Ovary (tissue), 9 donors: Measurements from ENCODE around the gene ERICH6. TPM values are rescaled to one million over a fixed set of nuclear protein-coding genes. Genes with fewer than 3 reads are reported as not detected.
"Not testable (repeated sequence)": the region's sequence is repeated elsewhere in the genome, so short reads cannot be mapped to it uniquely, and the experiment has no call there.

Experiments
- DNase-seq, 5 donors: peaks; one replicate each; pipeline ENCODE4 v3.0.0-alpha.2; 2019 to 2020
- H3K27ac ChIP-seq, 2 donors: fragments of 200-600 bp; one replicate each; pipeline versions ENCODE4 v1.5.1 to v1.8.0; 2019 to 2022
- H3K27me3 ChIP-seq: fragments of 200-600 bp; one replicate; pipeline ENCODE4 v1.8.0; 2022
- H3K36me3 ChIP-seq: fragments of 200-600 bp; sonication (generic); one replicate; pipeline ENCODE4 v1.5.1; 2019
- H3K4me1 ChIP-seq: one replicate; pipeline ENCODE4 v1.8.1; 2013; ENCODE audit warnings: mild to moderate bottlenecking, moderate library complexity; ENCODE audit not compliant: insufficient read depth
- H3K4me3 ChIP-seq: fragments of 200-600 bp; sonication (generic); one replicate; pipeline ENCODE4 v1.5.1; 2017
- H3K9me3 ChIP-seq, 2 donors: fragments of 200-600 bp in 1 of 2; sonication (generic) in 1 of 2; one replicate each; pipeline versions ENCODE4 v1.5.1 to v1.8.1; 2013 to 2019; ENCODE audit warnings: mild to moderate bottlenecking in 1 of 2, moderate library complexity in 1 of 2
- CTCF ChIP-seq, 3 donors: fragments of 450-650 bp in 2 of 3; fragments of 200-600 bp in 1 of 3; IDR thresholded peaks; one replicate each; pipeline versions ENCODE4 v1.5.1 to v1.8.0; 2016 to 2022; ENCODE audit warnings: antibody characterized with exemption in 3 of 3, mild to moderate bottlenecking in 1 of 3
- EP300 ChIP-seq: sonication (generic); formaldehyde crosslinking; IDR thresholded peaks from one replicate; pipeline ENCODE4 v1.6.1; 2017; ENCODE audit warnings: antibody characterized with exemption
- POLR2A ChIP-seq: fragments of 450-650 bp; IDR thresholded peaks from one replicate; pipeline ENCODE4 v1.6.1; 2017; ENCODE audit warnings: antibody characterized with exemption, mild to moderate bottlenecking, moderate library complexity
- WGBS, 3 donors: extraction: QIAGEN DNeasy Blood & Tissue Kit in 1 of 3; methylation state at CpG; one replicate each; pipeline versions ENCODE4 v1.1.5 to v1.1.7; 2013 to 2017; 5-methylcytosine and 5-hydroxymethylcytosine counted together
- intact Hi-C, 4 donors: fragments of 100-400 bp; cut with DNase I; formaldehyde crosslinking; loops; one replicate each; pipeline versions ENCODE4 v1.11.0 to v1.15.1; 2022 to 2023
- polyA plus RNA-seq, 2 donors: library from polyadenylated mRNA; stranded (reverse); fragments of 200-250 nt in 1 of 2; fragments of 350-450 nt in 1 of 2; fragmentation: Illumina TruSeq in 1 of 2; extraction: RNeasy Lipid Tissue Mini Kit (QIAGEN cat#74804) in 1 of 2; gene quantifications; one replicate each; pipeline ENCODE4 v1.2.3, GENCODE V29; 2013 to 2014
- total RNA-seq, 7 donors: library from RNA; depleted of rRNA in 2 of 7; stranded (reverse); fragments of >200 nt in 2 of 7; fragmentation: NEBNext Ultra II Directional in 3 of 7; extraction: Animal tissue kit (Norgen Biotek cat#: 25700) in 3 of 7; gene quantifications; one replicate each; pipeline versions ENCODE4 v1.1.0 to v1.2.4, GENCODE V29; 2016 to 2023
- donor health status: DM: no; HTN: no; CAD: no; lungs with moderate emphysema.
- donor health status: DM: no; HTN: no; CAD: no.
- donor health status: Bipolar disorder and iron deficiency.
- donor health status: DM: yes; HTN: yes; CAD: no.
- donor health status: DM: no; HTN: no; CAD: no.
- donor health status: DM: yes; HTN: yes; CAD: no.

Gene ERICH6
- total and polyA plus RNA-seq, 9 donors, result 0.04 to 1.3 (median 0.43) TPM; not detected in 5

DNA sequence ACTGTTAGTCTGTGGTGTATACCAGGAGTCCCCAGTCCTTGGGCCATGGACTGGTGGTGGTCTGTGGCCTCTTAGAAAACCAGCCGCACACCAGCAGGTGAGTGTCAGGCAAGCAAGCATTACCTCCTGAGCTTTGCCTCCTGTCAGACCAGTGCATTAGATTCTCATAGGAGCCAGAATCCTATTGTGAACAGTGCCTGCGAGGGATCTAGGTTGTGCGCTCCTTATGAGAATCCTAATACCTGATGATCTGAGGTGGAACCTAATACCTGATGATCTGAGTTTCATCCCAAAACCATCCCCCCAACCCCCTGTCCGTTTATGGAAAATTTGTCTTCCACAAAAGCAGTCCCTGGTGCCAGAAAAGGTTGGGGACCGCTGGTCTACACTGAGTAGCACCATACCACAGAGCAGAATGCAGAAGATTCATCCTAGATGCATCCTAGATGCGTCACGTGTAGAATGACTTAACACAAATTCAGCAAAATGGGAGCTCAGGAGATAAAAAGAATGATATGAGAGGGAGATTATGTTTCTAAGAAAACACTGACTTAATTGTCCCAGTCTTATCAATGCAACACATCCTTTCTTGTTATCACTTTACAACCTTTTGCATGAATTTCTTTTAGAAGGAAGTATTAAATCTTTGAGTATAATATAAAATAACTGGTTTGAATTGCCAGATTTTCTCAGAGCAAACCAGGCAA, 72.1 kb downstream of the ERICH6 start:
- WGBS, 3 donors, result 88 to 94% (median 94%) methylated on average over 7 of the region's 7 CpGs
- intact Hi-C loops, result no loop called here

GRCh38 chr3:150627557-150627956, 76.2 kb downstream of the ERICH6 start:
- no peak for DNase-seq
- Histone ChIP-seq H3K27ac (no peak overlapping the region), H3K4me1 (peaks cover 1% of the 10 kb centered on the region), H3K4me3 (no peak overlapping the region), H3K9me3 (no peaks in the 10 kb centered on the region), H3K36me3 (no peaks in the 10 kb centered on the region), H3K27me3 (no peaks in the 10 kb centered on the region)
- WGBS, 3 donors, result 15 to 34% (median 17%) methylated on average over 2 of the region's 2 CpGs
- no peak for TF ChIP-seq EP300
- TF ChIP-seq CTCF (IDR thresholded peaks at IDR 0.05), result no peak
- no peak for TF ChIP-seq POLR2A
- intact Hi-C loops, result no loop called here

More for the DNA sequence above, 72.1 kb downstream of the ERICH6 start:
- DNase-seq, result no peak
- Histone ChIP-seq H3K9me3 (no peaks in the 10 kb centered on the region), H3K27me3 (no peaks in the 10 kb centered on the region), H3K4me1 (peaks cover 1% of the 10 kb centered on the region), H3K36me3 (no peaks in the 10 kb centered on the region), H3K27ac (no peak overlapping the region), H3K4me3 (no peak overlapping the region)
- TF ChIP-seq POLR2A, result no peak
- no peak for TF ChIP-seq CTCF (IDR thresholded peaks at IDR 0.05)
- no peak for TF ChIP-seq EP300

GRCh38 chr3:150626148-150626930, 77.4 kb downstream of the ERICH6 start:
- H3K9me3 ChIP-seq, result no peaks in the 10 kb centered on the region
- intact Hi-C loops, result no loop called here
- DNase-seq, result no peak
- H3K4me3 ChIP-seq, result no peak overlapping the region
- H3K36me3 ChIP-seq, result no peaks in the 10 kb centered on the region
- H3K27ac ChIP-seq, result no peak overlapping the region
- 85 to 90% (median 86%) methylated on average over 2 of the region's 2 CpGs for WGBS, 3 donors
- H3K27me3 ChIP-seq, result no peaks in the 10 kb centered on the region
- peaks cover 1% of the 10 kb centered on the region for H3K4me1 ChIP-seq
- TF ChIP-seq EP300, result no peak
- no peak for TF ChIP-seq CTCF (IDR thresholded peaks at IDR 0.05)
- TF ChIP-seq POLR2A, result no peak

- Histone ChIP-seq H3K36me3 (no peaks in the 10 kb centered on the region), H3K9me3 (no peaks in the 10 kb centered on the region), H3K27me3 (no peaks in the 10 kb centered on the region), H3K4me3 (no peak overlapping the region), H3K4me1 (peaks cover 1% of the 10 kb centered on the region), H3K27ac (no peak overlapping the region)
- intact Hi-C loops, result no loop called here
- no peak for DNase-seq
- 97 to 98% (median 98%) methylated on average over 1 of the region's 1 CpG for WGBS, 3 donors
- TF ChIP-seq EP300, result no peak
- TF ChIP-seq POLR2A, result no peak
- TF ChIP-seq CTCF (IDR thresholded peaks at IDR 0.05), result no peak
Observed at GRCh38 chr3:150623945-150624344, 79.8 kb downstream of the ERICH6 start.

DNA sequence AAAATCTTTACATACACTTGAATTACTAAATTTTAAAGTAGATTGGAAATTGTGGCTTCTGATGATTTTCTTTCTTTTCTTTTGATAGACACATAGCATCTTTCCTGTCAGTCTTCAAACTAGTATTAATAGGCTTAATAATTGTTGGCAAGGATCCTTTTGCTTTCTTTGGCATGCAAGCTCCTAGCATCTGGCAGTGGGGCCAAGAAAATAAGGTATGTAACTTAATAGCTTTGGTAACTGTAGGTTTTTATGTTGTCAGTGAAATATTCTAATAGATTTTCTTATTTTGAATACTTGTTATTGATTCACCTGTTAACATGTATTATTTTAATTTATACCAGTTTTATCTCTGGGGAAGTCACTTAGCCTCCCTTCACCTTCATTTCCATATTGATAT, 80.8 kb downstream of the ERICH6 start:
- H3K27me3 ChIP-seq, H3K27ac ChIP-seq, DNase-seq, intact Hi-C loops, H3K36me3 ChIP-seq, H3K9me3 ChIP-seq, H3K4me3 ChIP-seq, H3K4me1 ChIP-seq: not testable (repeated sequence)
